ENCODE results near the gene ADPGK.
A peak's percentile ranks its signal among the peaks of the same experiment; 100 is the strongest.
"Not testable (repeated sequence)": the region's sequence is repeated elsewhere in the genome, so short reads cannot be mapped to it uniquely, and the experiment has no call there.

The ADPGK gene

DNA sequence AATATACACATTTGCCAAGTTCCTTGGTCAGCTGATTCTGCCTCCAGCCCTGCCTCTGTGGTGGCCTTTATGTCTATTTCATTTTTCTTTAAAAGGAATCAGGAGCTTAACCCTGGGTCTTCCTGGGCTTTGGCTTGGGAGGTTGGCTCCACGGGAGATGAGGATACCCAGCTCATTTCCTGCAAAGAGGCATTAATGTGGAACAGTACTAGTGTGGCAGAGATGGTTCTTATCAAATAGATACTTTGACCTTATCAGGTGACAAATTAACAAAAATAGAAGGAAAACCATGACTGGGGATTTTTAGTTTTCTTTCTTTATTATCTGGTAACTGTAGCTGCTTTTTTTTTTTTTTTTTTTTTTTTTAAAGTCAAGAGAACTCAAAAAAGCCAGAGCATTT, 54.7 kb downstream of the ADPGK start:
- no peak for DNase-seq (ENCODE audit: extremely low read depth, low read depth)
- TF ChIP-seq, protein P1, sequence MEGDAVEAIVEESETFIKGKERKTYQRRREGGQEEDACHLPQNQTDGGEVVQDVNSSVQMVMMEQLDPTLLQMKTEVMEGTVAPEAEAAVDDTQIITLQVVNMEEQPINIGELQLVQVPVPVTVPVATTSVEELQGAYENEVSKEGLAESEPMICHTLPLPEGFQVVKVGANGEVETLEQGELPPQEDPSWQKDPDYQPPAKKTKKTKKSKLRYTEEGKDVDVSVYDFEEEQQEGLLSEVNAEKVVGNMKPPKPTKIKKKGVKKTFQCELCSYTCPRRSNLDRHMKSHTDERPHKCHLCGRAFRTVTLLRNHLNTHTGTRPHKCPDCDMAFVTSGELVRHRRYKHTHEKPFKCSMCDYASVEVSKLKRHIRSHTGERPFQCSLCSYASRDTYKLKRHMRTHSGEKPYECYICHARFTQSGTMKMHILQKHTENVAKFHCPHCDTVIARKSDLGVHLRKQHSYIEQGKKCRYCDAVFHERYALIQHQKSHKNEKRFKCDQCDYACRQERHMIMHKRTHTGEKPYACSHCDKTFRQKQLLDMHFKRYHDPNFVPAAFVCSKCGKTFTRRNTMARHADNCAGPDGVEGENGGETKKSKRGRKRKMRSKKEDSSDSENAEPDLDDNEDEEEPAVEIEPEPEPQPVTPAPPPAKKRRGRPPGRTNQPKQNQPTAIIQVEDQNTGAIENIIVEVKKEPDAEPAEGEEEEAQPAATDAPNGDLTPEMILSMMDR (IDR thresholded peaks at IDR 0.05; ENCODE audit: low read depth, low read length) = no peak

DNA sequence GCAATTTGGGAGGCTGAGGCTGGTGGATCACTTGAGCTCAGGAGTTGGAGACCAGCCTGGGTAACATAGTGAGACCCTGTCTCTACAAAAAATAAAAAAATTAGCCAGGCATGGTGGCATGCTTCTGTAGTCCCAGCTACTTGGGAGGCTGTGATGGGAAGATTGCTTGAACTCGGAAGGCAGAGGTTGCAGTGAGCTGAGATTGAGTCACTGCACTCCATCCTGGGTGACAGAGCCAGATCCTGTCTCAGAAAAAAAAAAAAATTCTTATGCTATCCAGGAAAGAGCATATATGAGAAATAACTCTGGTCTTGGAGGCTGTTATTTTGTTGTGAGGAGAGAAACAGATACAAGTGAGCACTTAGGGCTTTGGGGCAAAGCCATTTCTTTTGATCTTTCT, 55.3 kb downstream of the ADPGK start:
- not testable (repeated sequence) for DNase-seq (ENCODE audit: extremely low read depth, low read depth)

DNA sequence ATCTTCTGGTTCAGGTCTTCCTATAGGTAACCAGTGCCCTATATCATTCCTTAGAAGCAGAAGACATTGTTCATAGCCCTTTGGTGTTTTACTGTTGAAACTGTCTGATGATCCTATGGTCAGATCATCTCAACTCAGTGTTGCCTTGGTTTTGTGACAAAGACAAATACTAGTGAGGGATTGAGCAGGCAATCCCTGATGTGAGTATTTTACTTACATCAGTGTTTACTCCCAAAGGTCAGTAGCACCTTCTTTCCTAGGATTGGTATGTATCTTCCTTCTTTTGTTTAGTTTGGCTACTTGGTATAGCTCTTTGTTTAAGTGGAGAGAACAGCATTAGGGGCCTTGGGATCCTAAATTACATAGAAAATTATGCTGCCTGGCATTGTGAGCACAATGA, 56.4 kb downstream of the ADPGK start:
- TF ChIP-seq, protein P1 (IDR thresholded peaks at IDR 0.05; ENCODE audit: low read depth, low read length) = no peak
- no peak for DNase-seq (ENCODE audit: extremely low read depth, low read depth)

DNA sequence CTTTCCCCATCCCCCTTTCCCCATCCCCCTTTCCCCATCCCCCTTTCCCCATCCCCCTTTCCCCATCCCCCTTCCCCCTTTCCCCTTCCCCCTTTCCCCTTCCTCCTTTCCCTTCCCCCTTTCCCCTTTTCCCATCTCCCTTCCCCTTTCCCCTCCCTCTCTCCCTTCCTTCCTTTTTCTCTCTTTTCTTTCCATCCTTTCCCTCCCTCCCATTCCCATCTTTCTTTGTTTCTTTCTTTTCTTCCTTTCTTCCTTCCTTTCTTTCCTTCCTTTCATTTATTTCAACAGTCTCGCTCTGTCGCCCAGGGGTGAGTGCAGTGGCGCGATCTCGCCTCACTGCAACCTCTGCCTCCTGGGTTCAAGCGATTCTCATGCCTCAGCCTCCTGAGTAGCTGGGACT, 57.7 kb downstream of the ADPGK start:
- not testable (repeated sequence) for DNase-seq (ENCODE audit: extremely low read depth, low read depth)

DNA sequence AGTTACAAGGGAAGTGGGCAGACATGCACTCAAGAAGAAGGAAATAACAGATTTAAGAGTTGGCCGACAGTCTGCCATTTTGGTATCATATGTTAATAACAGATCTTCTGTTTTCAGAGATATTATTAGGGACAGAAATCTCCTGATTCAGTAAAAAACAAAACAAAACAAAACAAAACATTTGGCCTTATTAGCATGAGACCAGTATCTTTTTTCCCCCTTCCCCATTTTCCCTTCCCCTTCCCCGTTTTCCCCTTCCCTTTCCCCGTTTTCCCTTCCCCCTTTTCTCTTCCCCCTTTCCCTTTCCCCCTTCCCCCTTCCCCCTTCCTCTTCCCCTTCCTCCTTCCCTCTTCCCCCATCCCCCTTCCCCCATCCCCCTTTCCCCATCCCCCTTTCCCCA, 58.1 kb downstream of the ADPGK start:
- no peak for DNase-seq (ENCODE audit: extremely low read depth, low read depth)
- TF ChIP-seq, protein P1 (IDR thresholded peaks at IDR 0.05; ENCODE audit: low read depth, low read length) = no peak

DNA sequence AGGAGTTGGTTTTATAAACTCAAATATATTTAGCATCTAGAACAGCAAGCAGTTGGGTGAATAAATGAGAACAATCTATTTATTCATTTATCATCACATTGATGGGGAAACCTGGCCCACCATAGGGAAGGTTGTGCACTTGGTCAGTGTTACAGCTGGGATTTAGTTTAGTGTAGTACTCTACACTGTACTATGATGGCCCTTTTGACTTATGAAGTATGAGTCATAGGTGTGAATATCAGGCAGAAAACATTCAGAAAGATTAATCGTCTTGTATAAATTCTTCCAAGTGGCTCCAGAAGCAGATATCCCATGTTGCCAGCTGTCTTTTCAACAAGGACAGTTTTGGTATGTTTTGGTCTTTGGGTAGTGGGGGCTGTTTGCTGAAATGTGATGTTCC, 59.5 kb downstream of the ADPGK start:
- DNase-seq (ENCODE audit: extremely low read depth, low read depth) = no peak
- TF ChIP-seq, protein P1 (IDR thresholded peaks at IDR 0.05; ENCODE audit: low read depth, low read length) = no peak

DNA sequence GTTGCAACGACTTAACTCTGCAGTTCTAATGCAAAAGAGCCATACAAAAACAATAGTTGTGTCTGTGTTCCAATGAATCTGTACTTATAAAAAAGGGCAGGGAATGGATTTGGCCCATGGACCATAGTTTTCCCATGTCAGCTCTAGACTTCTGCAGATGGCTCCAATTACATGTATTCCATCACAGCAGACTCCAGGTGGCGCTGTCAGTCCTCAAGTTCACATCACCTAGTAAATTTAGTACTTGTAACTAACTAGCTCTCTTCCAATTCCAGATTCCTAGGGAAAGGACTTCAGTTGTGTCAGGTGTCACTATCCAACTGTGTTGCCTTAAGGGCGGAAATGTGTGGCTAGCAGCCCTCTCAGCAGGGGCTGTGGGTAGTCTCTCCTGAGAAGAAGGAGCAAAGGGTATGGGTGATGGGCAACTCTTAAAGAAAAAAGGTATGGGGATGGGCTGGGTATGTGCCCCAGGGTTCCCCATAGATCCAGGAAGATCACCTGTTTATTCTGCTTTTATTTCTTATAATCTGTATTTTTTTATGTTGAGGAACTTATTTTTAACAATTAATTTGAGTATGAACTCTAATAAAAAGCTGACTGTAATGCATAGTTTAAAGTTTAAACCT, 61.4 kb downstream of the ADPGK start:
- TF ChIP-seq, protein P1 (IDR thresholded peaks at IDR 0.05; ENCODE audit: low read depth, low read length) = peak; percentile 79
- peak; percentile 51 for DNase-seq (ENCODE audit: extremely low read depth, low read depth)

DNA sequence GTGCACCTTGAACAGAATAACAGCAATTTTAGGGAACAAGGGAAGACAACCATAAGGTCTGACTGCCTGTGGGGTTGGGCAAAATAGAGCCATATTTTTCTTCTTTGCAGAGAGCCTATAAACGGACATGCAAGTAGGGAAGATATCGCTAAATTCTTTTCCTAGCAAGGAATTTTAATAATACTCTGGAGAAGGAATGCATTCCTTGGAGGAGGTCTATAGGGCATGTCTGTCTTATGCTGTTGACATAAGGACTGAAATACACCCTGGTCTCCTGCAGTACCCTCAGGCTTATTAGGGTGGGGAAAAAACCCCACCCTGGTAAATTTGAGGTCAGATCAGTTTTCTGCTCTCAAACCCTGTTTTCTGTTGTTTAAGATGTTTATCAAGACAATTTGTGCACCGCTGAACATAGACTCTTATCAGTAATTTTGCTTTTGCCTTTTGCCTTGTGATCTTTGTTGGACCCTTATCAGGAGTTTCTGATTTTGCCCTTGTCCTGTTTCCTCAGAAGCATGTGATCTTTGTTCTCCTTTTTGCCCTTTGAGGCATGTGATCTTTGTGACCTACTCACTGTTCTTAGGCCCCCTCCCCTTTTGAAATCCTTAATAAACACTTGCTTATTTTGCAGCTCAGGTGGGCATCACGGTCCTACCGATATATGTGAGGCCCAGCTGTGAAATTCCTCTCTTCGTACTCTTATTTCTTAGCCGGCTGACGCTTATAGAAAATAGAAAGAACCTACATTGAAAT, 74.8 kb downstream of the ADPGK start:
- DNase-seq (ENCODE audit: extremely low read depth, low read depth) = not testable (repeated sequence)

DNA sequence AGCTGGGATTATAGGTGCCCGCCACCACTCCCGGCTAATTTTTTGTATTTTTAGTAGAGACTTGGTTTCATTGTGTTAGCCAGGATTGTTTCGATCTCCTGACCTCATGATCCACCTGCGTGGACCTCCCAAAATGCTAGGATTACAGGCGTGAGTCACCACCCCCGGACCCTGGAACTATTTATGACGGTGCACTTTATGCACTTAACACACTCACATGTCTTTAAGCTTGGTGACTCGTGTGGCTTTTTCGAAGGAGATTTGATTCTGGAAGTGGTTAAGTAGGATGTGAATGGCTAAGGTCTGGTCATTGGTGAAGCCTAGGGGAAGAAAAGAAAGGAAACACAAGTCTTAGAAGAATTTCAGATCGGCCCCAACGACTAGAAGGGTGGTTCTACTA, 77.3 kb downstream of the ADPGK start:
- no peak for DNase-seq (ENCODE audit: extremely low read depth, low read depth)

More for the DNA sequence above, 77.3 kb downstream of the ADPGK start:
- TF ChIP-seq, protein P1 (IDR thresholded peaks at IDR 0.05; ENCODE audit: low read depth, low read length) = no peak

All from AG09319 (cell line).